ENCODE results near the gene DHX30. TPM values are rescaled to one million over a fixed set of nuclear protein-coding genes. Genes with fewer than 3 reads are reported as not detected.

Gene DHX30
- total and polyA plus RNA-seq, 2 of the 8 experiments (the other 6 are each of a cell fraction or from before 2014, with no cell fraction given) = 82.4 to 97.9 TPM

- Histone ChIP-seq H4K8ac (ENCODE audit: extremely low read depth, insufficient read depth, low read length) (no peak overlapping the region), H3K79me1 (ENCODE audit: low read depth, low read length) (no peaks in the 10 kb centered on the region), H2BK12ac (ENCODE audit: low read depth, low read length) (no peak overlapping the region), H3K4me3 (ENCODE audit: extremely low read depth in 1 of 4, insufficient read depth in 2 of 4, low read depth in 3 of 4, low read length in 4 of 4) (no peak overlapping the region), H3K27me3 (replicated peaks in 1 of 4; ENCODE audit: control insufficient read depth in 3 of 4, extremely low read depth in 1 of 4, insufficient read depth in 3 of 4, low read length in 3 of 4) (no peaks in the 10 kb centered on the region), H2AFZ (ENCODE audit: low read length) (no peak overlapping the region), H3K18ac (ENCODE audit: extremely low read depth, low read length) (no peak overlapping the region), H4K5ac (ENCODE audit: insufficient read length, low read depth, low read length) (no peak overlapping the region), H3K4ac (replicated peaks; ENCODE audit: insufficient read length, low read depth, low read length) (no peak overlapping the region), H3K23me2 (ENCODE audit: low read depth, low read length) (peaks cover 9% of the 10 kb centered on the region), H2BK5ac (ENCODE audit: low read depth, low read length) (no peak overlapping the region), H2BK15ac (ENCODE audit: low read length) (no peak overlapping the region), H4K91ac (replicated peaks; ENCODE audit: insufficient read length, low read length) (no peak overlapping the region), H3K4me2 (ENCODE audit: insufficient read depth in 1 of 2, low read depth in 2 of 2, low read length in 2 of 2) (no peak overlapping the region), H3K9me3 (ENCODE audit: insufficient read depth in 2 of 2, low read depth in 1 of 2, low read length in 1 of 2) (no peaks in the 10 kb centered on the region), H3K79me2 (ENCODE audit: control insufficient read depth in 1 of 2, insufficient read depth in 2 of 2, low read length in 2 of 2) (peaks cover 24 to 29% of the 10 kb centered on the region in 2 experiments), H3K4me1 (replicated peaks in 1 of 4; ENCODE audit: control insufficient read depth in 3 of 4, insufficient read depth in 4 of 4, low read length in 3 of 4) (peaks cover 0 to 5% (median 3%) of the 10 kb centered on the region in 4 experiments; a peak in 5 of 7 replicates), H3K14ac (ENCODE audit: insufficient read length) (no peak overlapping the region), H3K36me3 (ENCODE audit: control insufficient read depth in 2 of 4, insufficient read depth in 4 of 4, low read length in 3 of 4) (peaks cover 0 to 6% (median 0%) of the 10 kb centered on the region in 4 experiments; a peak in 1 of 8 replicates), H3K9ac (replicated peaks in 1 of 4; ENCODE audit: extremely low read depth in 1 of 4, low read depth in 3 of 4, low read length in 3 of 4) (no peak overlapping the region), H3K27ac (ENCODE audit: low read depth, low read length) (no peak overlapping the region), H4K20me1 (replicated peaks in 1 of 2; ENCODE audit: control insufficient read depth in 1 of 2, insufficient read depth in 2 of 2, low read length in 2 of 2) (peaks cover under 1 to 4% of the 10 kb centered on the region in 2 experiments), H3K56ac (replicated peaks; ENCODE audit: insufficient read length, low read depth, low read length) (no peak overlapping the region), H3K23ac (ENCODE audit: insufficient read length) (no peak overlapping the region), H2AK5ac (ENCODE audit: low read depth, low read length) (no peak overlapping the region), H2BK120ac (replicated peaks; ENCODE audit: low read depth, low read length) (no peak overlapping the region), H2BK20ac (ENCODE audit: low read length) (no peak overlapping the region)
- FAIRE-seq = no peak
- no peak for DNase-seq (ENCODE audit: low read depth in 1 of 2, low spot score in 2 of 2)
- ChIA-PET CTCF (ENCODE audit: partially characterized antibody) (no interaction called here), POLR2A (ENCODE audit: partially characterized antibody) (interaction anchor here (1.3 kb wide), 2 partner anchors 11 to 16 kb away, joined by 3 read pairs; no protein-coding TSS in a partner anchor)
- TF ChIP-seq YY1 (IDR thresholded peaks at IDR 0.05; ENCODE audit: low read depth, low read length) (no peak), SAP30 (IDR thresholded peaks at IDR 0.05; ENCODE audit: insufficient read depth, insufficient replicate concordance, low read length) (no peak), TAF1 (IDR thresholded peaks at IDR 0.05; ENCODE audit: low read depth, low read length) (no peak), MAX (IDR thresholded peaks at IDR 0.05) (no peak), BCL11A (IDR thresholded peaks at IDR 0.05; ENCODE audit: low read depth in 2 of 2, low read length in 2 of 2) (no peak)
These were observed 19.3 kb upstream of the DHX30 start for GRCh38 chr3:47783673-47784072.
